ENCODE results near the gene RGS14.
"Not testable (repeated sequence)": the region's sequence is repeated elsewhere in the genome, so short reads cannot be mapped to it uniquely, and the experiment has no call there.

The RGS14 gene

DNA sequence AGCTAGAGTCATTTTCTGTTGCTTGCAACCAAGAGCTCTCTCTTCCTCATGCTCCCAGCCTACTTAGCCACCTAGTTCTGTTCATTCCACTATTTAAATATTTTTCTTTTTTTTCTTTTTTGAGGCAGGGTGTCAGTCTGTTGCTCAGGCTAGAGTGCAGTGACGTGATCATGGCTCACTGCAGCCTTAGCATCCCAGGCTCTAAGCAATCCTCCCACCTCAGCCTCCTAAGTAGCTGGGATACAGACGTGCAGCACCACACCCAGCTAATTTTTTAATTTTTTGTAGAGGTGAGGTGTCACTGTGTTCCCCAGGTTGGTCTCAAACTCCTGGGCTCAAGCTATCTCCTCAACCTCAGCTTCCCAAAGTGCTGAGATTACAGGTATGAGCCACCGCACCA, 56.8 kb downstream of the RGS14 start:
- Histone ChIP-seq H3K4me1 (ENCODE audit: insufficient read depth, low read length, poor library complexity, severe bottlenecking) (peaks cover 8% of the 10 kb centered on the region), H3K9me2 (replicated peaks; ENCODE audit: low read depth, low read length) (no peaks in the 10 kb centered on the region), H3K79me2 (ENCODE audit: insufficient read depth, low read length) (no peaks in the 10 kb centered on the region), H3K4me2 (ENCODE audit: low read depth, low read length, poor library complexity, severe bottlenecking) (no peak overlapping the region), H3K9me3 (ENCODE audit: insufficient read depth, low read depth, low read length) (no peaks in the 10 kb centered on the region), H3K27me3 (ENCODE audit: insufficient read depth, low read length, poor library complexity, severe bottlenecking) (no peaks in the 10 kb centered on the region), H3K9ac (ENCODE audit: low read depth, low read length, poor library complexity, severe bottlenecking) (no peak overlapping the region), H3F3A (ENCODE audit: low read depth) (no peaks in the 10 kb centered on the region), H3K36me3 (ENCODE audit: insufficient read depth, low read length) (no peaks in the 10 kb centered on the region), H2AFZ (ENCODE audit: low read length) (no peak overlapping the region), H4K20me1 (ENCODE audit: insufficient read depth, low read length, poor library complexity, severe bottlenecking) (no peaks in the 10 kb centered on the region), H3K4me3 (ENCODE audit: low read length, poor library complexity, severe bottlenecking) (no peak overlapping the region)
- no peak for TF ChIP-seq EZH2phosphoT487 (IDR thresholded peaks at IDR 0.05; ENCODE audit: borderline replicate concordance)
- TF ChIP-seq, protein P1, sequence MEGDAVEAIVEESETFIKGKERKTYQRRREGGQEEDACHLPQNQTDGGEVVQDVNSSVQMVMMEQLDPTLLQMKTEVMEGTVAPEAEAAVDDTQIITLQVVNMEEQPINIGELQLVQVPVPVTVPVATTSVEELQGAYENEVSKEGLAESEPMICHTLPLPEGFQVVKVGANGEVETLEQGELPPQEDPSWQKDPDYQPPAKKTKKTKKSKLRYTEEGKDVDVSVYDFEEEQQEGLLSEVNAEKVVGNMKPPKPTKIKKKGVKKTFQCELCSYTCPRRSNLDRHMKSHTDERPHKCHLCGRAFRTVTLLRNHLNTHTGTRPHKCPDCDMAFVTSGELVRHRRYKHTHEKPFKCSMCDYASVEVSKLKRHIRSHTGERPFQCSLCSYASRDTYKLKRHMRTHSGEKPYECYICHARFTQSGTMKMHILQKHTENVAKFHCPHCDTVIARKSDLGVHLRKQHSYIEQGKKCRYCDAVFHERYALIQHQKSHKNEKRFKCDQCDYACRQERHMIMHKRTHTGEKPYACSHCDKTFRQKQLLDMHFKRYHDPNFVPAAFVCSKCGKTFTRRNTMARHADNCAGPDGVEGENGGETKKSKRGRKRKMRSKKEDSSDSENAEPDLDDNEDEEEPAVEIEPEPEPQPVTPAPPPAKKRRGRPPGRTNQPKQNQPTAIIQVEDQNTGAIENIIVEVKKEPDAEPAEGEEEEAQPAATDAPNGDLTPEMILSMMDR (conservative IDR thresholded peaks at IDR 0.05; ENCODE audit: low read length): no peak

DNA sequence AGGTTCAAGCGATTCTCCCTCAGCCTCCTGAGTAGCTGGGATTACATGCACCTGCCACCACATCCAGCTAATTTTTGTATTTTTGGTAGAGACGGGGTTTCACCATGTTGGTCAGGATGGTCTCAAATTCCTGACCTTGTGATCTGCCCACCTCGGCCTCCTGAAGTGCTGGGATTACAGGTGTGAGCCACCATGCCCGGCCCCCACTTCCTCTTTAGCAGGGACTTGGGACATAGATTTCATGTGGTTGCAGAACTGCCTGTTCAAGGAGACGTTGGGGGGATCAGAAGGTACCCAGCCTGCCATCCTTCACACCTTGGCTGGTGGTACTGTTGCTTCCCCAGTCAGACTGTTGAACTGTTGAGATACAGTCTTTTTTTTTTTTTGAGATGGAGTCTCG, 59.4 kb downstream of the RGS14 start:
- H3K27me3 ChIP-seq (ENCODE audit: insufficient read depth, low read length, poor library complexity, severe bottlenecking); H3K79me2 ChIP-seq (ENCODE audit: insufficient read depth, low read length); H3F3A ChIP-seq (ENCODE audit: low read depth); H3K9me2 ChIP-seq (replicated peaks; ENCODE audit: low read depth, low read length); H3K9me3 ChIP-seq (ENCODE audit: insufficient read depth, low read depth, low read length); H3K36me3 ChIP-seq (ENCODE audit: insufficient read depth, low read length); H3K9ac ChIP-seq (ENCODE audit: low read depth, low read length, poor library complexity, severe bottlenecking); H3K4me3 ChIP-seq (ENCODE audit: low read length, poor library complexity, severe bottlenecking); H3K4me2 ChIP-seq (ENCODE audit: low read depth, low read length, poor library complexity, severe bottlenecking); H2AFZ ChIP-seq (ENCODE audit: low read length); H4K20me1 ChIP-seq (ENCODE audit: insufficient read depth, low read length, poor library complexity, severe bottlenecking); H3K4me1 ChIP-seq (ENCODE audit: insufficient read depth, low read length, poor library complexity, severe bottlenecking): not testable (repeated sequence)

DNA sequence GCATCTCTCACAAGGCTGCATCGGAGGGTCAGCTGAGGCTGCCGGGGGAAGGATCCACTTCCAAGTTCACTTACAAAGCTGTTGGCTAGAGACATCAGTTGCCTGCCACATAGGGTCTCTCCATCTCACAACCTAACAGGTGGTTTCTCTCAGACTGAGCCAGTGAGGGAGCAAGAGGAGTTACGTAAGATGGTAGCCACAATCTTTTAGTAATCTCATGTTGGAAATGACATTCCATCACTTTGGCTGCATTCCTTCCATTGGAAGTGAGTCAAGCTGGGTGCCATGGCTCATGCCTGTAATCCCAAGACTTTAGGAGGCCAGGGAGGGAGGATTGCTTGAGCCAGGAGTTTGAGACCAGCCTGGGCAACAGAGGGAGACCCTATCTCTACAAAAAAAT, 61.3 kb downstream of the RGS14 start:
- H3K9me2 ChIP-seq (replicated peaks; ENCODE audit: low read depth, low read length): no peaks in the 10 kb centered on the region
- H2AFZ ChIP-seq (ENCODE audit: low read length): no peak overlapping the region
- H3K27me3 ChIP-seq (ENCODE audit: insufficient read depth, low read length, poor library complexity, severe bottlenecking): no peaks in the 10 kb centered on the region
- H3K4me1 ChIP-seq (ENCODE audit: insufficient read depth, low read length, poor library complexity, severe bottlenecking): no peaks in the 10 kb centered on the region
- H3K9ac ChIP-seq (ENCODE audit: low read depth, low read length, poor library complexity, severe bottlenecking): no peak overlapping the region
- no peaks in the 10 kb centered on the region for H4K20me1 ChIP-seq (ENCODE audit: insufficient read depth, low read length, poor library complexity, severe bottlenecking)
- no peaks in the 10 kb centered on the region for H3K9me3 ChIP-seq (ENCODE audit: insufficient read depth, low read depth, low read length)
- H3K36me3 ChIP-seq (ENCODE audit: insufficient read depth, low read length): no peaks in the 10 kb centered on the region
- TF ChIP-seq, protein P1 (conservative IDR thresholded peaks at IDR 0.05; ENCODE audit: low read length): no peak
- TF ChIP-seq EZH2phosphoT487 (IDR thresholded peaks at IDR 0.05; ENCODE audit: borderline replicate concordance): no peak
- no peaks in the 10 kb centered on the region for H3F3A ChIP-seq (ENCODE audit: low read depth)
- H3K4me2 ChIP-seq (ENCODE audit: low read depth, low read length, poor library complexity, severe bottlenecking): no peak overlapping the region
- H3K79me2 ChIP-seq (ENCODE audit: insufficient read depth, low read length): no peaks in the 10 kb centered on the region
- no peak overlapping the region for H3K4me3 ChIP-seq (ENCODE audit: low read length, poor library complexity, severe bottlenecking)

DNA sequence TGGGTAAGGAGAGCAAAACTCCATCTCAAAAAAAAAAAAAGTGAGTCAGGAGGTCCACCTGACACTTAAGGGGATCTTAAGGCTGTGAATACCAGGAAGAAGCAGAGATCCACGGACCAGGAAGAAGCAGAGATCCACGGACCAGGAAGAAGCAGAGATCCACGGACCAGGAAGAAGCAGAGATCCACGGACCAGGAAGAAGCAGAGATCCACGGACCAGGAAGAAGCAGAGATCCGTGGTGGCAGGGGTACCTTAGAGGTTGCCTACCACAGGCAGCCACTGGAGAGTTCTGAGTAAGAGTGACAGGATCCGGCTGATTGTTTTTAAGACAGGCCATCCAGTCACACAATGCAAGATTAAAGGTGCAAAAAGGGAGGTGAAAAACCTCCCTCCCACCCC, 62.7 kb downstream of the RGS14 start:
- not testable (repeated sequence) for H3F3A ChIP-seq (ENCODE audit: low read depth); H3K4me2 ChIP-seq (ENCODE audit: low read depth, low read length, poor library complexity, severe bottlenecking); H3K9me2 ChIP-seq (replicated peaks; ENCODE audit: low read depth, low read length); H3K9ac ChIP-seq (ENCODE audit: low read depth, low read length, poor library complexity, severe bottlenecking); H3K27me3 ChIP-seq (ENCODE audit: insufficient read depth, low read length, poor library complexity, severe bottlenecking); H3K79me2 ChIP-seq (ENCODE audit: insufficient read depth, low read length); H2AFZ ChIP-seq (ENCODE audit: low read length); H4K20me1 ChIP-seq (ENCODE audit: insufficient read depth, low read length, poor library complexity, severe bottlenecking); H3K4me3 ChIP-seq (ENCODE audit: low read length, poor library complexity, severe bottlenecking); H3K4me1 ChIP-seq (ENCODE audit: insufficient read depth, low read length, poor library complexity, severe bottlenecking); H3K36me3 ChIP-seq (ENCODE audit: insufficient read depth, low read length); H3K9me3 ChIP-seq (ENCODE audit: insufficient read depth, low read depth, low read length)
